Stimulated activated CD8-positive, alpha-beta memory T cell treated with anti-CD3 and anti-CD28 coated beads, Interleukin-15, amount 100 ng/mL, for 1 hour (primary cell): ENCODE results near the gene MAP7.
"Not testable (repeated sequence)": the region's sequence is repeated elsewhere in the genome, so short reads cannot be mapped to it uniquely, and the experiment has no call there.

Experiments
- DNase-seq: peaks from one replicate; pipeline ENCODE4 v3.0.0-alpha.2; 2020; ENCODE audit warnings: low read depth

Gene MAP7

GRCh38 chr6:136468711-136469110, 81.5 kb downstream of the MAP7 start:
- no peak for DNase-seq

- no peak for DNase-seq
Observed at GRCh38 chr6:136467186-136467585, 83.0 kb downstream of the MAP7 start.

- no peak for DNase-seq
Observed at GRCh38 chr6:136466777-136467176, 83.4 kb downstream of the MAP7 start.

GRCh38 chr6:136465766-136466303, 84.4 kb downstream of the MAP7 start:
- no peak for DNase-seq

GRCh38 chr6:136464874-136465273, 85.3 kb downstream of the MAP7 start:
- no peak for DNase-seq

GRCh38 chr6:136464148-136464547, 86.1 kb downstream of the MAP7 start:
- no peak for DNase-seq

- DNase-seq: no peak
Observed at GRCh38 chr6:136463743-136464142, 86.5 kb downstream of the MAP7 start.

- DNase-seq: no peak
Observed at GRCh38 chr6:136446579-136447187, 103.5 kb downstream of the MAP7 start.

- no peak for DNase-seq
Observed at GRCh38 chr6:136446145-136446544, 104.1 kb downstream of the MAP7 start.

- DNase-seq: no peak
Observed at GRCh38 chr6:136445063-136445462, 105.2 kb downstream of the MAP7 start.

GRCh38 chr6:136440203-136440602, 110.0 kb downstream of the MAP7 start:
- no peak for DNase-seq

- DNase-seq: no peak
Observed at GRCh38 chr6:136439514-136440190, 110.6 kb downstream of the MAP7 start.

- DNase-seq: no peak
Observed at GRCh38 chr6:136438441-136438840, 111.8 kb downstream of the MAP7 start.

- no peak for DNase-seq
Observed at GRCh38 chr6:136437246-136437645, 113.0 kb downstream of the MAP7 start.

GRCh38 chr6:136435101-136435500, 115.1 kb downstream of the MAP7 start:
- no peak for DNase-seq

GRCh38 chr6:136431306-136431705, 118.9 kb downstream of the MAP7 start:
- DNase-seq: not testable (repeated sequence)

- no peak for DNase-seq
Observed at GRCh38 chr6:136429264-136430065, 120.8 kb downstream of the MAP7 start.

- no peak for DNase-seq
Observed at GRCh38 chr6:136427378-136427717, 122.9 kb downstream of the MAP7 start.

- no peak for DNase-seq
Observed at GRCh38 chr6:136426627-136427377, 123.4 kb downstream of the MAP7 start.

GRCh38 chr6:136425793-136426192, 124.4 kb downstream of the MAP7 start:
- no peak for DNase-seq

- no peak for DNase-seq
Observed at GRCh38 chr6:136424901-136425300, 125.3 kb downstream of the MAP7 start.

- no peak for DNase-seq
Observed at GRCh38 chr6:136424450-136424849, 125.8 kb downstream of the MAP7 start.
